SK-N-MC (cell line): ENCODE data around the gene BSN.

Experiments
- EZH2 ChIP-seq: fragments of 200-600 bp; sonication (generic); IDR thresholded peaks from one replicate; pipeline ENCODE4 v1.6.1; 2017; ENCODE audit warnings: antibody characterized with exemption
- POLR2AphosphoS5 ChIP-seq: IDR thresholded peaks from 2 replicates; pipeline ENCODE4 v1.6.1; 2012; ENCODE audit warnings: mild to moderate bottlenecking, low read depth, low read length, borderline replicate concordance

DNA sequence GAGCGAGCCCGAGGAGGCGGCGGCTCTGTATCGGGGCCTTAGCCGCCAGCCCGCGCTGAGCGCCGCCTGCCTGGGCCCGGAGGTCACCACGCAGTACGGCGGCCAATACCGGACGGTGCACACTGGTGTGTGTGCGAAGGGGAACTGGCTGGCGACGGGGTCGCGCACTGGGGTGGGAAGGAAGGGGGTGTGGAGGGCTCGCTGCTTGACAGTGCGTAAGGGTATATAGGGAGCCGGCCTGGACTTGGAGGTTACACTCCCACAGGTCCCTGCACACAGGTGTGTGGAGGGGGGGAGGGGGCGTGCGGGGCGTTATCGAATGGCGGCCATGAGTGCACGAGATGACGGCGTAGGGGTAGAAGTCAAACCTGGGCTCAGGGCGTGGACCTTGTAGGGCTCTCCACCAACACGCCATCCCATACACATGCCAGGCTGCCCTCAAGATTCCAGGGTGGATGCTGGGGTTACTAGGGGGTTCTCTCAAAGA is 120.3 kb downstream of the BSN start:
- no peak for TF ChIP-seq EZH2
- no peak for TF ChIP-seq POLR2AphosphoS5
